CD4-positive, alpha-beta memory T cell (primary cell): ENCODE measurements around the gene WDR49. TPM values are rescaled to one million over a fixed set of nuclear protein-coding genes. Genes with fewer than 3 reads are reported as not detected.

ENCODE experiments used
- CTCF ChIA-PET: fragments of 350-600 bp; sonication (Branson Sonifier 250); formaldehyde crosslinking; loops from one replicate; lab custom pipeline; 2021; ENCODE audit warnings: inconsistent platforms; ENCODE audit not compliant: partially characterized antibody; lab: Charles Lee
- POLR2A ChIA-PET: fragments of 350-600 bp; sonication (Branson Sonifier 250); formaldehyde crosslinking; loops from one replicate; lab custom pipeline; 2021; ENCODE audit not compliant: partially characterized antibody; lab: Charles Lee
- DNase-seq, 5 donors: peaks; one replicate each; pipeline versions ENCODE4 v3.0.0 to v3.0.0-alpha.2; 2020 to 2022; ENCODE audit warnings: mixed read lengths in 1 of 5
- H3K27ac ChIP-seq: one replicate; pipeline ENCODE4 v1.7.0; 2013; ENCODE audit warnings: low read depth, low read length
- H3K27me3 ChIP-seq: 2 replicates; pipeline ENCODE4 v1.7.0; 2013; ENCODE audit warnings: mild to moderate bottlenecking, low read length, moderate library complexity; ENCODE audit not compliant: insufficient read depth
- H3K36me3 ChIP-seq: 2 replicates; pipeline ENCODE4 v1.7.0; 2013; ENCODE audit warnings: mild to moderate bottlenecking, low read length, moderate library complexity; ENCODE audit not compliant: insufficient read depth
- H3K4me1 ChIP-seq: 2 replicates; pipeline ENCODE4 v1.7.0; 2013; ENCODE audit warnings: mild to moderate bottlenecking, low read length, moderate library complexity; ENCODE audit not compliant: insufficient read depth
- H3K4me3 ChIP-seq, 2 donors: one replicate each; pipeline ENCODE4 v1.7.0; 2013; ENCODE audit warnings: low read length in 2 of 2, mild to moderate bottlenecking in 1 of 2
- H3K9me3 ChIP-seq, 2 donors: one replicate each; pipeline ENCODE4 v1.7.0; 2013; ENCODE audit warnings: low read length in 2 of 2, control low read depth in 1 of 2; ENCODE audit not compliant: control insufficient read depth in 1 of 2
- H3K27ac Mint-ChIP-seq, 7 donors: one replicate each; pipeline ENCODE4 v1.8.0; 2020 to 2021; ENCODE audit warnings: mixed read lengths in 7 of 7, mild to moderate bottlenecking in 6 of 7, inconsistent platforms in 3 of 7, moderate library complexity in 3 of 7
- H3K27me3 Mint-ChIP-seq, 2 donors: one replicate each; pipeline ENCODE4 v1.8.0; 2020 to 2021; ENCODE audit warnings: mixed read lengths in 2 of 2
- H3K36me3 Mint-ChIP-seq, 2 donors: one replicate each; pipeline ENCODE4 v1.8.0; 2020 to 2021; ENCODE audit warnings: mixed read lengths in 2 of 2, inconsistent platforms in 1 of 2, mild to moderate bottlenecking in 1 of 2
- H3K4me1 Mint-ChIP-seq, 4 donors: one replicate each; pipeline ENCODE4 v1.8.0; 2020 to 2021; ENCODE audit warnings: mixed read lengths in 4 of 4, mild to moderate bottlenecking in 1 of 4
- H3K4me3 Mint-ChIP-seq, 8 donors: one replicate each; pipeline ENCODE4 v1.8.0; 2020 to 2021; ENCODE audit warnings: mixed read lengths in 8 of 8, mild to moderate bottlenecking in 7 of 8, moderate library complexity in 6 of 8, inconsistent platforms in 3 of 8
- H3K9me3 Mint-ChIP-seq, 8 donors: one replicate each; pipeline ENCODE4 v1.8.0; 2020 to 2021; ENCODE audit warnings: mixed read lengths in 8 of 8, mild to moderate bottlenecking in 5 of 8, inconsistent platforms in 3 of 8, moderate library complexity in 1 of 8
- intact Hi-C: fragments of 100-400 bp; cut with micrococcal nuclease; formaldehyde crosslinking; loops from one replicate; pipeline ENCODE4 v1.15.1; 2023
- polyA plus RNA-seq, 2 donors: library from polyadenylated mRNA; unstranded; fragments of 300-500 nt; fragmentation: Illumina TruSeq; gene quantifications; one replicate each; pipeline ENCODE4 v1.2.3, GENCODE V29; 2021
- total RNA-seq, 2 experiments: library from RNA; stranded (reverse); gene quantifications; one replicate each; pipeline ENCODE4 v1.2.3, GENCODE V29; 2021

WDR49 gene
- total and polyA plus RNA-seq, 4 experiments from 2014 or later: 0.53 TPM; not detected in 3

GRCh38 chr3:167456157-167456799, 197.5 kb downstream of the WDR49 start:
- CTCF ChIA-PET: no interaction called here
- Mint-ChIP-seq H3K4me1 (no peaks in the 10 kb centered on the region), H3K36me3 (no peaks in the 10 kb centered on the region), H3K27ac (no peak overlapping the region), H3K9me3 (peaks cover 0 to 1% (median 0%) of the 10 kb centered on the region in 8 donors), H3K4me3 (no peak overlapping the region), H3K27me3 (no peaks in the 10 kb centered on the region)
- intact Hi-C loops: no loop called here
- no peak for DNase-seq
- Histone ChIP-seq H3K36me3 (no peaks in the 10 kb centered on the region), H3K27ac (no peak overlapping the region), H3K4me3 (no peak overlapping the region), H3K4me1 (no peaks in the 10 kb centered on the region), H3K27me3 (no peaks in the 10 kb centered on the region), H3K9me3 (no peaks in the 10 kb centered on the region)
- POLR2A ChIA-PET: no interaction called here

- H3K4me3 Mint-ChIP-seq: no peak overlapping the region
- intact Hi-C loops: no loop called here
Observed at GRCh38 chr3:167453815-167454214, 199.9 kb downstream of the WDR49 start.

GRCh38 chr3:167451282-167451681, 202.5 kb downstream of the WDR49 start:
- H3K27ac Mint-ChIP-seq: no peak overlapping the region
- no peaks in the 10 kb centered on the region for H3K4me1 Mint-ChIP-seq
- no peaks in the 10 kb centered on the region for H3K27me3 ChIP-seq
- no peaks in the 10 kb centered on the region for H3K9me3 ChIP-seq
- H3K4me3 ChIP-seq: no peak overlapping the region
- H3K4me1 ChIP-seq: no peaks in the 10 kb centered on the region
- no peak for DNase-seq
- ChIA-PET POLR2A (no interaction called here), CTCF (no interaction called here)
- no peaks in the 10 kb centered on the region for H3K36me3 Mint-ChIP-seq
- no peak overlapping the region for H3K4me3 Mint-ChIP-seq
- no peak overlapping the region for H3K27ac ChIP-seq
- intact Hi-C loops: no loop called here
- H3K9me3 Mint-ChIP-seq: no peaks in the 10 kb centered on the region
- no peaks in the 10 kb centered on the region for H3K36me3 ChIP-seq
- no peaks in the 10 kb centered on the region for H3K27me3 Mint-ChIP-seq

More at GRCh38 chr3:167453815-167454214, 199.9 kb downstream of the WDR49 start:
- no peak for DNase-seq
- no peaks in the 10 kb centered on the region for H3K9me3 Mint-ChIP-seq
- no peaks in the 10 kb centered on the region for H3K27me3 Mint-ChIP-seq
- no peaks in the 10 kb centered on the region for H3K27me3 ChIP-seq
- CTCF ChIA-PET: no interaction called here
- no peak overlapping the region for H3K4me3 ChIP-seq
- no peaks in the 10 kb centered on the region for H3K9me3 ChIP-seq
- POLR2A ChIA-PET: no interaction called here
- no peaks in the 10 kb centered on the region for H3K4me1 Mint-ChIP-seq
- no peak overlapping the region for H3K27ac Mint-ChIP-seq
- H3K4me1 ChIP-seq: no peaks in the 10 kb centered on the region
- no peak overlapping the region for H3K27ac ChIP-seq
- no peaks in the 10 kb centered on the region for H3K36me3 ChIP-seq
- no peaks in the 10 kb centered on the region for H3K36me3 Mint-ChIP-seq

GRCh38 chr3:167450675-167451074, 203.1 kb downstream of the WDR49 start:
- Mint-ChIP-seq H3K9me3 (no peaks in the 10 kb centered on the region), H3K27me3 (no peaks in the 10 kb centered on the region), H3K27ac (no peak overlapping the region), H3K4me3 (no peak overlapping the region), H3K4me1 (no peaks in the 10 kb centered on the region), H3K36me3 (no peaks in the 10 kb centered on the region)
- Histone ChIP-seq H3K9me3 (no peaks in the 10 kb centered on the region), H3K4me3 (no peak overlapping the region), H3K27me3 (no peaks in the 10 kb centered on the region), H3K36me3 (no peaks in the 10 kb centered on the region), H3K27ac (no peak overlapping the region), H3K4me1 (no peaks in the 10 kb centered on the region)
- CTCF ChIA-PET: no interaction called here
- no peak for DNase-seq
- intact Hi-C loops: no loop called here
- POLR2A ChIA-PET: no interaction called here

- CTCF ChIA-PET: no interaction called here
- Histone ChIP-seq H3K4me1 (no peaks in the 10 kb centered on the region), H3K27ac (no peak overlapping the region), H3K27me3 (no peaks in the 10 kb centered on the region), H3K36me3 (no peaks in the 10 kb centered on the region), H3K9me3 (no peaks in the 10 kb centered on the region), H3K4me3 (no peak overlapping the region)
- Mint-ChIP-seq H3K36me3 (no peaks in the 10 kb centered on the region), H3K9me3 (no peaks in the 10 kb centered on the region), H3K27me3 (no peaks in the 10 kb centered on the region), H3K4me3 (no peak overlapping the region), H3K4me1 (no peaks in the 10 kb centered on the region), H3K27ac (no peak overlapping the region)
- no peak for DNase-seq
- intact Hi-C loops: no loop called here
- POLR2A ChIA-PET: no interaction called here
Observed at GRCh38 chr3:167450195-167450594, 203.5 kb downstream of the WDR49 start.

GRCh38 chr3:167445491-167445890, 208.3 kb downstream of the WDR49 start:
- no peaks in the 10 kb centered on the region for H3K9me3 Mint-ChIP-seq
- no peaks in the 10 kb centered on the region for H3K36me3 ChIP-seq
- H3K4me1 ChIP-seq: no peaks in the 10 kb centered on the region
- no peaks in the 10 kb centered on the region for H3K27me3 ChIP-seq
- no peaks in the 10 kb centered on the region for H3K27me3 Mint-ChIP-seq
- H3K4me1 Mint-ChIP-seq: no peaks in the 10 kb centered on the region
- H3K4me3 ChIP-seq: no peak overlapping the region
- intact Hi-C loops: no loop called here
- CTCF ChIA-PET: no interaction called here
- no peak overlapping the region for H3K27ac Mint-ChIP-seq
- DNase-seq: no peak
- H3K4me3 Mint-ChIP-seq: no peak overlapping the region
- POLR2A ChIA-PET: no interaction called here
- no peaks in the 10 kb centered on the region for H3K9me3 ChIP-seq
- H3K27ac ChIP-seq: no peak overlapping the region
- H3K36me3 Mint-ChIP-seq: no peaks in the 10 kb centered on the region

GRCh38 chr3:167441256-167441655, 212.5 kb downstream of the WDR49 start:
- H3K4me1 Mint-ChIP-seq: no peaks in the 10 kb centered on the region
- intact Hi-C loops: no loop called here
- CTCF ChIA-PET: no interaction called here

More at GRCh38 chr3:167441256-167441655, 212.5 kb downstream of the WDR49 start:
- no peak overlapping the region for H3K27ac Mint-ChIP-seq
- no peaks in the 10 kb centered on the region for H3K27me3 ChIP-seq
- H3K4me1 ChIP-seq: no peaks in the 10 kb centered on the region
- no peaks in the 10 kb centered on the region for H3K27me3 Mint-ChIP-seq
- no peaks in the 10 kb centered on the region for H3K36me3 Mint-ChIP-seq
- POLR2A ChIA-PET: no interaction called here
- H3K27ac ChIP-seq: no peak overlapping the region
- no peak overlapping the region for H3K4me3 ChIP-seq
- no peak overlapping the region for H3K4me3 Mint-ChIP-seq
- H3K36me3 ChIP-seq: no peaks in the 10 kb centered on the region
- H3K9me3 ChIP-seq: no peaks in the 10 kb centered on the region
- no peaks in the 10 kb centered on the region for H3K9me3 Mint-ChIP-seq
- no peak for DNase-seq
